Iris pigment epithelial cell (primary cell): ENCODE data around the gene CBLC.
A peak's percentile ranks its signal among the peaks of the same experiment; 100 is the strongest.

ENCODE experiments used
- DNase-seq: peaks from one replicate; pipeline ENCODE4 v3.0.0-alpha.2; 2011; ENCODE audit warnings: low read depth

Gene CBLC

GRCh38 chr19:44746946-44747738 is 30.5 kb upstream of the CBLC start:
- DNase-seq: peak; percentile 97

GRCh38 chr19:44747739-44748425 is 29.8 kb upstream of the CBLC start:
- peak; percentile 65 for DNase-seq

GRCh38 chr19:44748426-44749254 is 29.1 kb upstream of the CBLC start, which contains the start of gene BCL3:
TSS of gene BCL3 (plus strand) at chr19:44748708. CDS start at chr19:44748791, 83 bp downstream.
- DNase-seq: peak; percentile 66

- DNase-seq: no peak
These were observed 28.4 kb upstream of the CBLC start for GRCh38 chr19:44749292-44749691.

GRCh38 chr19:44749994-44750393 is 27.7 kb upstream of the CBLC start:
- no peak for DNase-seq

GRCh38 chr19:44752123-44752815 is 25.4 kb upstream of the CBLC start:
- DNase-seq: no peak

DNA sequence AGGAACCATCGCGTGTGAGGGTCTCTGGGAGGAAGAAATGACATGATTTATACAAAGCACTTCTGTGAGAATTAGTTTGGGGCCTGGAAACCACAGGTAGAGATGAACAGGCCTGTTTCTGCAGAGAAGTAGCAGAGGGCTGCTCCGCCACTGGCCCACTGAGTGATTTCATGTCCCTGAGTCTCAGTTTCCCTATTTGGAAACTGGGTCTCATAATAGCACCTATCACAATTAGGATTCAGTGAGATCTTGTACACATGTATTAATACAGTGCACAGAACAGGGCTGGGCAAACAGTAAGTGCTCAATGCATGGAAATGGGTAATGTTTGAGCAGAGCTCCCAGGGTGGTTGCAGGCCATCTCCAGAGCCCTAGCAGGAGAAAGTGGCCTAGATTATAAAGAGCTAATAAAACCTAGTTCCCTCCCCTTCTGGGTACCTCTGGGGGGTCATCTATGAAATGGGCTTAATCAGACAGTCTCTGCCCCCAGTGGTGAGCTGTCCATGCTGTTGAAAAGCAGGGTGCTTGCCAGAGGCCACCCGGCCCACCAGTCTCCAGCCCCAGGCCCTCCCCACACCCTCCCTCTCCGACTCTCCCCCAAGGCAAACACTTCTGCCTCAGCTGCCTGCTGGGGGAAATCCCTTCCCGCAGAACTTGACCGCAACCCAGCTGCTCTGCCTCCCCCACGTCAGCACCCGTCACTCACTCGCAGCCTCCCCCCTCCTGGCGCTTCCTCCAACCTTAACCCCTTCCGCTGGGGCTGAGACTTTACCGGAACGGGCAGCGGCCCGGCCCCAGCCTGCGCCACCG is 24.7 kb upstream of the CBLC start:
- DNase-seq: peak; percentile 99

DNA sequence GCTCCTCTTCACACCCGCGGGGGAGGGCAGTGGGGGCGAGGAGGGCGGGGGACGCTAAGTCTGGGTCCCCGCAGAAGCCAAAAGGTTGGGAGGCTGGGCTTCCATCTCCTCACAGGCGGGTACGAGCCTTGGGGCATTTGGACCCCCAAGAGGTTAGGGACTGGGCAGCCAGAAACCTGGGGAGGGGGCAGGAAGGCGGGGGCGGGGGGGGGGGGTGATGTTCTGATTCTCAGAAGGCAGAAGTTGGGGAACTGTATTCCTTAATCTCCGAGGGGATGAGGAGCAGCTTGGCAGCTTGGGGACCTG is 24.1 kb upstream of the CBLC start:
- no peak for DNase-seq

DNA sequence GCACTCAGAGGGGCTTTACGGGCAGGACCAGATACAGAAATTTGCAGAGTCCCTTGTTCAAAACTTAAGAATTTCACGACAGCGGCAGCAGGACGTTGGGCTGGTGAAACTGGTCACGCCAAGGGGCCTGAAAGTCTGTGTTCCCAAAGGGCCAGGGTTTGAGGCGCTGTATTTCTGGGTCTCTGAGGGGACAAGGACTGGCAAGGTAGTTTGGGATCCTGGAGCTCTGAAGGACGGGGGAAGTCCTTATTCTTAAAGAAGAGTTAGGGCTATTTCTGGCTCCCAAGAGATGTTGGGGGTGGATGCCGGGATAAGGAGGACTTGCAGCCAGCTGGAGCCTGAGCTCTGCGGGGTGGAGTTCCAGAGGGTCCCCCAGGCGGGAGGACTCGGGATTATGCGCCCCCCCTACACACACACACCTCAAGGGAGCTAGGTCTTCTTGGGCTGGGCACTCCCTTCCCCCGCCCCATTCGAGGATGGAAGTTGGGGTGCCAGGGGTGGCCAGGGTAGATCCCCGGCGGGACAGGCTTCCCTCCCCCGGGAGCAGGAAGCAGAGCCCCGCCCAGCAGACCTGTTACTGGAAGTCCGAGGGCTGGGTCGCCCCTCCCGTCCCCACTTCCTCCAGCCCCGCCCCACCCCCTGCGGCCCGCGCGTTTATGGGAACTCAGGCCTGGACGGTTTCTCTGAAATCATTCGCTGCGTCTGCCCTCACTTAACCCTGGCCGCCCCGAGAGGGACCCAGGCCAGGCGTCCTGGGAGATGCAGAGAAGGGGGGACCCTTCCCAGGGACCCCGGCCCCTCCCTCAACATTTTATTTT is 23.5 kb upstream of the CBLC start:
- DNase-seq: peak; percentile 93

DNA sequence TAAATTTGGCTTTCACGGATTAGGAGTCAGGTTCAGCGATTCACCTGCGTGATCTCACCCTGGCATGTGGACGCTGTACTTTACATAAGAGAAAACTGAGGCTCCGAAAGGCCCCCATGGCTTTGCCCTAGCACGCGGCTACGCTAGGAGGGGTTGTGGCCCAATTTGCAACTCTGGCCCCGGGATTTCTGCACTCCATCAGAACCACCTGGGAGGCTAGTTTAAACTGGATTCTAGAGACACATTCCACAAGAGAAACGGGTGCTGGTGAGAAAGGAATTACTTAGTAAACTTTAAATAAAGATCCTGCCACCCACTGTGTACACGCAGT is 23.0 kb upstream of the CBLC start:
- DNase-seq: no peak

DNA sequence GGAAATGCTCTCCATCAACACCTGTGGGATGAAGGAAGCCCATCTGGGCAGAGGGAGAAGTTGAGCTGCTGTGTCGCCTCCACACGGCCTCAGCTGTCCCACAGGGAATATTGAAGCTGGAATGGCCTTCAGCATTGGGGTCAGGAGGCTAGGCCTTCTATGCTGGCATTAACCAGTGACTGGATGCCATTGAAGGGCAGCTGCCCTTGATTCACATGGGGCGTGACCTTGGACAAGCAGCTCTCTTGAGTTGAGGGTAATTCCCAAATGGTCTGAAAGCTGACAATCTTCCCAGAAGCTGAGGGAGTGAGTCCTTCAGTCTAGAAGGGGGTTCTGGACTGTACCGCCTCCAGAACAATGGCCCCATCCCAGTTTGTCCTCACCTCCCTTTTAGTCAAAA is 22.5 kb upstream of the CBLC start:
- DNase-seq: no peak

GRCh38 chr19:44756089-44756562 is 21.6 kb upstream of the CBLC start:
- DNase-seq: no peak

GRCh38 chr19:44757057-44757734 is 20.5 kb upstream of the CBLC start:
- DNase-seq: peak; percentile 87

DNA sequence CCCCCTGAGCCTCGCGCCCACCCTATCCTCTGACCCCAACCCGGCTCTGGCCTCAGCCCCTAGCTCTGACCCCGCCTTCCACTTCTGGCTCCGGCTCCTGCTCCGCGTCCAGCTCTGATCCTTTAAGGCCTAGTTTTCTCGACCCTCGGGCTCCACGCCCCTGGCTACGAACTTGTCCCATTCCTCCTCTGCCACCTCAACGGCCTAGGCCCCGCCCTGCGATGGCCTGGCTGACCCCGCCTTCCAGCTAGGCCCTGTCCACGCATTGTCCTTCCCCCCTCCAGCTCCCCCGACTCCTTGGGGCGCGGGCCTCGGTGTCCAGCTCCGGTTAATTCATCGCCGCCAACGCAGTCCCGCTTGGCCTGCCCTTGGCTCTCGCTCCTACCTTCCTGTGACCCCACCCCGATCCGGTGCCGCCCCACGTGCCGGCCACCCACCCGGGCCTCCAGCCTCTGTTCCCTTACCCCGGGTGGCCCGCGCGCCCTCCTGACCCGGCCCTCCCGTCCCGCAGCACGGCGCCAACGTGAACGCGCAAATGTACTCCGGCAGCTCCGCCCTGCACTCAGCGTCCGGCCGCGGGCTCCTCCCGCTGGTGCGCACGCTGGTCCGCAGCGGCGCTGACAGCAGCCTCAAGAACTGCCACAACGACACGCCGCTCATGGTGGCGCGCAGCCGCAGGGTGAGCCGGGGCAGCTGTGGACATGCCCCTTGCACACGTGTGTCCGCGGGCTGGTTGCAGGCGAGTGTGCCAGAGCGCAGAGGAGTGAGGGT is 19.8 kb upstream of the CBLC start:
- peak; percentile 74 for DNase-seq

DNA sequence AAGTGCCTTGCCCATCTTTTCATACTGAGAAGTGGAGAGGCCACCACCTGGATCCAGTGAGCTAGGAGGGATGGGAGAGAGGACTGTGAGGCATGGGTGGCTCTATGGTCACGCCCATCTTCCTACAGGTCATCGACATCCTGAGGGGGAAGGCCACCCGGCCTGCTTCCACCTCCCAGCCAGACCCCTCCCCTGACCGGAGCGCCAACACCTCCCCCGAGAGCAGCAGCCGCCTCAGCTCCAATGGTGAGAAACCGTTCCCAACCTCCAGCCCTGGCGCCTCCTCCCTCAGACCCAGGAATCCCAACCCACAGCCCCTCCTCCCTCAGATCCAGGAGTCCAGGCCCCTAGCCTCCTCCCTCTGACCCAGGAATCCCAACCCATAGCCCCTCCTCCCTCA is 19.1 kb upstream of the CBLC start:
- no peak for DNase-seq

GRCh38 chr19:44759083-44759804 is 18.4 kb upstream of the CBLC start:
- no peak for DNase-seq

GRCh38 chr19:44762038-44762437 is 15.7 kb upstream of the CBLC start:
- DNase-seq: no peak
